ENCODE data around the gene ECD.

DNA sequence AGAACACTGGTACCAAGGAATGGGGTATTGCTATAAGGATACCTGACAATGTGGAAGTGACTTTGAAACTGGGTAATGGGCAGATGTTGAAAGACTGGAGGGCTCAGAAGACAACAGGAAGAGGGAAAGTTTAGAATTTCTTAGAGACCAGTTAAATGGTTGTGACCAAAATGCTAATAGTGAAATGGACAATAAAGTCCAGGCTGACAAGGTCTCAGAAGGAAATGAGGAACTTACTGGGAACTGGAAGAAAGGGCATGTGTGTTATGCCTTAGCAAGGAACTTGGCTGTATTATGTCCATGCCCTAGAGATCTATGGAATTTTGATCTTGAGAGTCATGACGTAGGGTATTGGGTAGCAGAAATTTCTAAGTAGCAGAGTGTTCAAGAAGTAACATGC lies 38.1 kb upstream of the ECD start:
- TF ChIP-seq, protein P1, sequence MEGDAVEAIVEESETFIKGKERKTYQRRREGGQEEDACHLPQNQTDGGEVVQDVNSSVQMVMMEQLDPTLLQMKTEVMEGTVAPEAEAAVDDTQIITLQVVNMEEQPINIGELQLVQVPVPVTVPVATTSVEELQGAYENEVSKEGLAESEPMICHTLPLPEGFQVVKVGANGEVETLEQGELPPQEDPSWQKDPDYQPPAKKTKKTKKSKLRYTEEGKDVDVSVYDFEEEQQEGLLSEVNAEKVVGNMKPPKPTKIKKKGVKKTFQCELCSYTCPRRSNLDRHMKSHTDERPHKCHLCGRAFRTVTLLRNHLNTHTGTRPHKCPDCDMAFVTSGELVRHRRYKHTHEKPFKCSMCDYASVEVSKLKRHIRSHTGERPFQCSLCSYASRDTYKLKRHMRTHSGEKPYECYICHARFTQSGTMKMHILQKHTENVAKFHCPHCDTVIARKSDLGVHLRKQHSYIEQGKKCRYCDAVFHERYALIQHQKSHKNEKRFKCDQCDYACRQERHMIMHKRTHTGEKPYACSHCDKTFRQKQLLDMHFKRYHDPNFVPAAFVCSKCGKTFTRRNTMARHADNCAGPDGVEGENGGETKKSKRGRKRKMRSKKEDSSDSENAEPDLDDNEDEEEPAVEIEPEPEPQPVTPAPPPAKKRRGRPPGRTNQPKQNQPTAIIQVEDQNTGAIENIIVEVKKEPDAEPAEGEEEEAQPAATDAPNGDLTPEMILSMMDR (conservative IDR thresholded peaks at IDR 0.05), result no peak
- TF ChIP-seq ZFX (IDR thresholded peaks at IDR 0.05), result no peak

Data from C4-2B (cell line).